Posterior cingulate gyrus (tissue), 11 donors: ENCODE measurements around the gene ARHGAP45.

Experiments used
- DNase-seq, 10 donors: peaks; one replicate each; pipeline versions ENCODE4 v3.0.0 to v3.0.0-alpha.2; 2020 to 2021; ENCODE audit warnings: mixed read lengths in 3 of 10
- intact Hi-C: fragments of 100-400 bp; cut with DNase I; formaldehyde crosslinking; loops from one replicate; pipeline ENCODE4 v1.15.1; 2023

Gene ARHGAP45

GRCh38 chr19:1053176-1054101 is 13.5 kb upstream of the ARHGAP45 start:
- DNase-seq, result no peak

GRCh38 chr19:1054102-1055027 is 12.6 kb upstream of the ARHGAP45 start:
- intact Hi-C loops, result no loop called here

More at GRCh38 chr19:1053176-1054101, 13.5 kb upstream of the ARHGAP45 start:
- intact Hi-C loops, result no loop called here

GRCh38 chr19:1055028-1055425 is 11.9 kb upstream of the ARHGAP45 start:
- no peak for DNase-seq
- intact Hi-C loops, result no loop called here

More at GRCh38 chr19:1054102-1055027, 12.6 kb upstream of the ARHGAP45 start:
- no peak for DNase-seq

- DNase-seq, result no peak
- intact Hi-C loops, result no loop called here
These were observed 10.9 kb upstream of the ARHGAP45 start for GRCh38 chr19:1055886-1056620.

GRCh38 chr19:1057176-1057855 is 9.7 kb upstream of the ARHGAP45 start:
- intact Hi-C loops, result no loop called here
- DNase-seq, result no peak

GRCh38 chr19:1058112-1058511 is 8.9 kb upstream of the ARHGAP45 start:
- intact Hi-C loops, result no loop called here
- DNase-seq, result no peak

- DNase-seq, result no peak
- intact Hi-C loops, result no loop called here
These were observed 6.3 kb upstream of the ARHGAP45 start for GRCh38 chr19:1060689-1061088.

GRCh38 chr19:1061987-1062386 is 5.0 kb upstream of the ARHGAP45 start:
- intact Hi-C loops, result no loop called here
- no peak for DNase-seq

GRCh38 chr19:1062387-1063029 is 4.5 kb upstream of the ARHGAP45 start:
- no peak for DNase-seq
- intact Hi-C loops, result no loop called here

GRCh38 chr19:1063030-1063908 is 3.7 kb upstream of the ARHGAP45 start:
- intact Hi-C loops, result no loop called here
- no peak for DNase-seq

- intact Hi-C loops, result no loop called here
- no peak for DNase-seq
These were observed 2.9 kb upstream of the ARHGAP45 start for GRCh38 chr19:1063909-1064660.

GRCh38 chr19:1064661-1065605 is 2.0 kb upstream of the ARHGAP45 start:
- no peak for DNase-seq
- intact Hi-C loops, result no loop called here

GRCh38 chr19:1065606-1066109 is 1.3 kb upstream of the ARHGAP45 start:
- intact Hi-C loops, result no loop called here
- no peak for DNase-seq

GRCh38 chr19:1066251-1066747 is 668 bp upstream of the ARHGAP45 start:
- intact Hi-C loops, result no loop called here
- no peak for DNase-seq

GRCh38 chr19:1067341-1067957 is 482 bp downstream of the ARHGAP45 start:
- intact Hi-C loops, result no loop called here
- no peak for DNase-seq
